Measurements from ENCODE around the gene HIPK4.

HIPK4 gene

DNA sequence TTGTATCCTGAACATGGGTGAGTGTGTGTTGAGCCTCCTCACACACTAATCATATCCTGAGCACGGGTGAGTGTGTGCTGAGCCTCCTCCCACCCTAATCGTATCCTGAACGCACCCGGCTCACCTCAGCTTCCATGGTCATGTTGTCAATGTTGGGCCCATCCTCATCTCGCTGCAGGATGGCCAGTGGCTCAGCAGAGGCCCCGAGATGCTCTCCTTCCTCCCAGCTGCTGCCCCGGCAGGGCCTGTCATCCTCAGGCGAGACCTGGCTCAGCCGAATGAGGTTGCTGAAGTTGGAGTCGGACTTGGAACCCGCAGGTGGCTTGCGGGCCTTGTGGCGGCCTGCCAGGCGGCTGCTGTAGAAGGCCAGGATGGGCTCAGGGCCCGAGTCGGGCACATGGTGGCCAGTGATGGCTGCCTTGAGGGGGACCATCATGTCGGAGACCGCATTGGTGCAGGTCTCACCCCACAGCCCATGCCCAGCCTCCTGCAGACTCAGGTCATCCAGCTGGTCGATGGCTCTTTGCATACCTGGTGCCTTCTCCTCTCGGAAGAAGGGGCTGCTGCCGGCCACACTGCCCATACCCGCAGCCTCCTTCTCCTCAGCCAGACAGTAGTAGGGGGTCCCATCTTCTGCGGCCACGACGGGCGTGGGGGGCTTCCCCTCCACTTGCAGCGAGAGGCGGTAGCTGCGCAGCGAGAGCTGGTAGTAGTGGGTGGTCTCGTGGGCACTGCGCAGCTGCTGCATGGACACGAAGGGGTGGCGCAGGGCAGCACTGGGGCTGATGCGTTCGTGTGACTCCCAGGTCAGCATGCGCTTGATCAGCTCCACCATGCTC is 9.6 kb downstream of the HIPK4 start:
- TF ChIP-seq, protein P1, sequence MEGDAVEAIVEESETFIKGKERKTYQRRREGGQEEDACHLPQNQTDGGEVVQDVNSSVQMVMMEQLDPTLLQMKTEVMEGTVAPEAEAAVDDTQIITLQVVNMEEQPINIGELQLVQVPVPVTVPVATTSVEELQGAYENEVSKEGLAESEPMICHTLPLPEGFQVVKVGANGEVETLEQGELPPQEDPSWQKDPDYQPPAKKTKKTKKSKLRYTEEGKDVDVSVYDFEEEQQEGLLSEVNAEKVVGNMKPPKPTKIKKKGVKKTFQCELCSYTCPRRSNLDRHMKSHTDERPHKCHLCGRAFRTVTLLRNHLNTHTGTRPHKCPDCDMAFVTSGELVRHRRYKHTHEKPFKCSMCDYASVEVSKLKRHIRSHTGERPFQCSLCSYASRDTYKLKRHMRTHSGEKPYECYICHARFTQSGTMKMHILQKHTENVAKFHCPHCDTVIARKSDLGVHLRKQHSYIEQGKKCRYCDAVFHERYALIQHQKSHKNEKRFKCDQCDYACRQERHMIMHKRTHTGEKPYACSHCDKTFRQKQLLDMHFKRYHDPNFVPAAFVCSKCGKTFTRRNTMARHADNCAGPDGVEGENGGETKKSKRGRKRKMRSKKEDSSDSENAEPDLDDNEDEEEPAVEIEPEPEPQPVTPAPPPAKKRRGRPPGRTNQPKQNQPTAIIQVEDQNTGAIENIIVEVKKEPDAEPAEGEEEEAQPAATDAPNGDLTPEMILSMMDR (conservative IDR thresholded peaks at IDR 0.05; ENCODE audit: low read depth, low read length), result no peak

DNA sequence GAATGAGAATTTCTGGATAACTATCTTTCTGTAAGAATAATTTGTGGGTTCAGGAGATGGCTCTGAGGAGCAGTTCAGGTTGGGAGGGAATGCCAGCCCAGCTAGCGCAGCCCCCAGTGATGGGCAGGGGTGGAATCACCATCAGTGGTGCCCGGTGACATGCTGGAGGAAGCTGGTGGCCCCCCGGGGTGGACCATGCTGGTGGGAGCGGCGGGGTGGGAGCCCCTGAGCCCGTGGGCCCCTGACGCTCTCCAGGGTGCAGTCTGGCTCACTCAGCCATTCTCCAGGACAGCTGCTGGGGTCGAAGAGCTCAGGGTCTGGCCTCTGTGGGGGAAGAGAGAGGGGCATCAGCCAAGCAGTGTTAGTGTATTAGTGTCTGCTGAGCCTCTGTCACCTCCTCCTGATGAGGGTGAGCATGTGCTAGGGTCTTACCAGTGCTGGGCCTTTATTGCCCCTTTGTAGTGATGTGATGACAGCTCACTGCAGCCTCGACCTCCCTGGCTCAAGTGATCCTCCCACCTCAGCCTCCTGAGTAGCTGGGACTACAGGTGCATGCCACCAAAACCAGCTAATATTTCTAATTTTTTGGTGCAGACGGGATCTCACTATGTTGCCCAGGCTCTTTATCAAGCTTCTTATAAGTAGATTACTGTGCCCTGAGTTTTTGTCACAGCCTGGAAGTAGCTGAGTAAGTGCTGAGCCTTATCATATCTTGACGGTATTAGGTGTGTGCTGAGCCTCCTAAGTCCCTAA is 10.4 kb downstream of the HIPK4 start:
- H3K4me3 ChIP-seq (ENCODE audit: low read length), result no peak overlapping the region
- DNase-seq (ENCODE audit: low read depth), result no peak
- TF ChIP-seq, protein P1 (conservative IDR thresholded peaks at IDR 0.05; ENCODE audit: low read depth, low read length), result no peak

More for the DNA sequence above, 9.6 kb downstream of the HIPK4 start:
- no peak overlapping the region for H3K4me3 ChIP-seq (ENCODE audit: low read length)
- DNase-seq (ENCODE audit: low read depth), result no peak

DNA sequence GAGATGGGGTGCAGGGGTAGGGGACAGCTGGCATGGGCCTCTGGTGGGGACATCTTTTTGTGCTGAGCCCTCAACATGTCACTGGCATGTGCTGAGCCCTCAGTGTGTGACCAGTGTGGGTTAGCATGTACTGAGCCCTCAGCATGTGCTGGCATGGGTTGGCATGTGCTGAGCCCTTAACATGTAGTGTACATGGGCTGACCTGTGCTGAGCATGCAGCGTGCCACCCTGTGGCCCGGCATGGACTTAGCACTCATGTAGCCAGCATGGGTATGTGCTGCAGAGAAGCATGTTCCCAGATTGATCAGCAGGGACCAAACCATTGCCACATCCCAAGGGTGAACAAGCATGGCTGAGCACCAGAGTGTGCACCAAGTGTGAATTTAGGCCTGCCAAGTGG is 11.5 kb downstream of the HIPK4 start:
- H3K4me3 ChIP-seq (ENCODE audit: low read length), result no peak overlapping the region

DNA sequence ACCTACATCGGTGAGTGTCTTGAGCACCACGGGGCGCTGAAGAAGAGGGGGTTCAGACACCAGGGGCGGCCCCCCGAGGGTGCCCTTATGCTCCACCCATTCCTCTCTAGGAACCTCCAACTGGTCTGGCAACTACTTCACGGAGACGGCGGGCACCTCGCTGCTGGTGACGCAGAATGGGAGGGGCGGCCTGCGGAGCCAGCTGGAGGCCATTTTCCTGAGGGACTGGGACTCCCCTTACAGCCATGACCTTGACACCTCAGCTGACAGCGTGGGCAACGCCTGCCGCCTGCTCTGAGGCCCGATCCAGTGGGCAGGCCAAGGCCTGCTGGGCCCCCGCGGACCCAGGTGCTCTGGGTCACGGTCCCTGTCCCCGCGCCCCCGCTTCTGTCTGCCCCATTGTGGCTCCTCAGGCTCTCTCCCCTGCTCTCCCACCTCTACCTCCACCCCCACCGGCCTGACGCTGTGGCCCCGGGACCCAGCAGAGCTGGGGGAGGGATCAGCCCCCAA is 12.1 kb downstream of the HIPK4 start:
- TF ChIP-seq, protein P1 (conservative IDR thresholded peaks at IDR 0.05; ENCODE audit: low read depth, low read length), result no peak
- DNase-seq (ENCODE audit: low read depth), result no peak
- H3K4me3 ChIP-seq (ENCODE audit: low read length), result no peak overlapping the region

More for the DNA sequence above, 11.5 kb downstream of the HIPK4 start:
- TF ChIP-seq, protein P1 (conservative IDR thresholded peaks at IDR 0.05; ENCODE audit: low read depth, low read length), result no peak
- DNase-seq (ENCODE audit: low read depth), result no peak

DNA sequence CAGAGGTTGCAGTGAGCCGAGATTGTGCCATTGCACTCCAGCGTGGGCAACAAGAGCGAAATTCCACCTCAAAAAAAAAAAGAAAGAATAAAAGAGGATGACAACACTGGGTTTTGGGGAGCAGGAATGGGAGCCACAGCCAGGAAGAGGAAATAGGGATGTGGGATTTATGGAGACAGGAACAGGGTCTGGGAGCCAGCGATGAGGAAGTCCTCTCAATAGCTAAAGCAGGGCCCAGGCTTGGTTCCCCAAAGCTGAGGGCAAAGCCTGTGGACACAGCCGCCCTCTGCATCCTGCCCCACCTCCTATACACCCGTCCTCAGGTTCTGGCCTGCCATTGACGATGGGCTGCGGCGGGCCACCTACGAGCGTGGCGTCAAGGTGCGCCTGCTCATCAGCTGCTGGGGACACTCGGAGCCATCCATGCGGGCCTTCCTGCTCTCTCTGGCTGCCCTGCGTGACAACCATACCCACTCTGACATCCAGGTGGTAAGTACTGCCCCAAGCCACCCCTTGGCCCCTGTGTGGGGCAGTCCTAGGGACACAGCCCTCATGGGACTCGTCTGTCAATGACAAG is 13.6 kb downstream of the HIPK4 start:
- no peak for DNase-seq (ENCODE audit: low read depth)
- no peak overlapping the region for H3K4me3 ChIP-seq (ENCODE audit: low read length)
- TF ChIP-seq, protein P1 (conservative IDR thresholded peaks at IDR 0.05; ENCODE audit: low read depth, low read length), result no peak

DNA sequence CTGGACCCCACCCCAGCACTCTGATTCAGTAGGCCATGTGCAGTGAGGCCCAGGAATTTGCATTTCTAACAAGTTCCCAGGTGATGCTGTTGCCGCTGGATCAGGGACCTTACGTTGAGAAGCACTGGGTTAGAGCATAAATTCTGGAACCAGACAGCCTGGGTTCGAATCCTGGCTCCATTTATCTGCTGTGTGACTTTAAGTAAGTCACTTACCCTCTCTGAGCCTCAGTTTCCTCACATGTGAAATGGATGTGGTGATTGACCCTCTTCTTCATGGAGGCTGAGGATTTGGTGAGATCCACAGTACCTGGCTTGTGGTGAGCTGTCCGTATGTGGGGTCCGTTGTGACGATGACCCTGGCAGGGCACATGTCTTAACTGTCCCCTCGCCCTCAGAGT is 15.9 kb downstream of the HIPK4 start:
- TF ChIP-seq, protein P1 (conservative IDR thresholded peaks at IDR 0.05; ENCODE audit: low read depth, low read length), result no peak
- H3K4me3 ChIP-seq (ENCODE audit: low read length), result no peak overlapping the region
- no peak for DNase-seq (ENCODE audit: low read depth)

Measured in retinal pigment epithelial cell (primary cell).